ENCODE measurements around the gene SLC26A1. TPM values are rescaled to one million over a fixed set of nuclear protein-coding genes. Genes with fewer than 3 reads are reported as not detected.

The SLC26A1 gene
- total and polyA plus RNA-seq, 2 donors, result 0.14 to 0.41 TPM

DNA sequence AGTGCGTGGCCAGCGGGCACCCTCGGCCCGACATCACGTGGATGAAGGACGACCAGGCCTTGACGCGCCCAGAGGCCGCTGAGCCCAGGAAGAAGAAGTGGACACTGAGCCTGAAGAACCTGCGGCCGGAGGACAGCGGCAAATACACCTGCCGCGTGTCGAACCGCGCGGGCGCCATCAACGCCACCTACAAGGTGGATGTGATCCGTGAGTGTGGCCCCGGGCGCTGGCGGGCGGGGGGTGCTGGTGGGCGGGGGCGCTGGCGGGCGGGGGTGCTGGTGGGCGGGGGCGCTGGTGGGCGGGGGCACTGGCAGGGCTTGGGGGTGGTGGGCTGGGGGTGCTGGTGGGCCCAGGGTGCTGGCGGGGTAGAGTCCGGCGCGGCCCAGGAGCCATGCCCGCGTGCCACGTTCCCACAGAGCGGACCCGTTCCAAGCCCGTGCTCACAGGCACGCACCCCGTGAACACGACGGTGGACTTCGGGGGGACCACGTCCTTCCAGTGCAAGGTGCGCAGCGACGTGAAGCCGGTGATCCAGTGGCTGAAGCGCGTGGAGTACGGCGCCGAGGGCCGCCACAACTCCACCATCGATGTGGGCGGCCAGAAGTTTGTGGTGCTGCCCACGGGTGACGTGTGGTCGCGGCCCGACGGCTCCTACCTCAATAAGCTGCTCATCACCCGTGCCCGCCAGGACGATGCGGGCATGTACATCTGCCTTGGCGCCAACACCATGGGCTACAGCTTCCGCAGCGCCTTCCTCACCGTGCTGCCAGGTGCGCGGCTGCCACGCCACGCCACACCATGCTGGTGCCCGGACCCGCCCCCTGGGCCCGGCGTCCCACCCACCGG lies 30.9 kb upstream of the SLC26A1 start:
- Histone ChIP-seq H3K4me3 (ENCODE audit: low read length in 2 of 2) (no peak overlapping the region), H3K27me3 (ENCODE audit: control insufficient read depth in 2 of 2, insufficient read depth in 1 of 2, low read length in 1 of 2) (peaks cover 0 to 6% of the 10 kb centered on the region in 2 donors), H3K9me3 (ENCODE audit: control insufficient read depth in 2 of 2, insufficient read depth in 1 of 2, low read length in 1 of 2) (peaks cover 0 to 2% of the 10 kb centered on the region in 2 donors), H3K27ac (ENCODE audit: low read depth in 1 of 2, low read length in 1 of 2) (no peak overlapping the region), H3K4me1 (ENCODE audit: control insufficient read depth in 2 of 2, insufficient read depth in 2 of 2, low read length in 2 of 2) (peaks cover 0 to 2% of the 10 kb centered on the region in 2 donors), H3K36me3 (ENCODE audit: control insufficient read depth in 2 of 2, insufficient read depth in 2 of 2, low read length in 1 of 2) (peaks cover 0 to 13% of the 10 kb centered on the region in 2 donors)
- DNase-seq (ENCODE audit: low read depth in 6 of 9, low spot score in 9 of 9), result no peak
- WGBS, result 99% methylated on average over 83 of the region's 83 CpGs

DNA sequence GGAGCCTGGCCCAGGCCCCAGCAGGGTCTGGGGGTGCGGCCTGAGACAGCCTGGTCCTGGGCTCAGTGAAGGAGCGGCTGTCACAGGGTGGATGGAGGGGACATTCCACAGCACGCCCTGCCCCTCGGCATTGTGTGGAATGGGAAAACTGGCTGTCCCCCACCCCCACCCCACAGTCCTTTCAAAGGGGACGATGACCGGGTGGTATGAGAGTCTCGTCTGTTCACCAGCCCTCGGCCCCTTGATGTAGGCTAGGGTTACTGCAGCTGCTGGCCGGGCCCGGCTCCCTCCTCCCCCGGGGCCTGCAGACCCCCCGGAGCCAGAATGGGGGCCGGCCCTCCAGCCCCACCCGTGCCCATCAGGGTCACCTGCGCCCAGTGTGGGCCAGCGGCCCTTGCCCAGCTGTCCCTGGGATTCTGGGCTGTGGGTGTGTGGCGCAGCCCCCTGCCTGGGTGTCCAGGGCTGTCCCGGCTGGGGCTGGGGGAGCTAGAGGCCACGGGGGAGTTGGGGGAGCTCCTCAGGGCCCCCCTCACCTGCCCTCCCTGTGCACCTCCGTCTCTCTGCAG lies 30.0 kb upstream of the SLC26A1 start:
- no peak overlapping the region for H3K27ac ChIP-seq (ENCODE audit: low read depth in 1 of 2, low read length in 1 of 2)
- H3K4me3 ChIP-seq (ENCODE audit: low read length in 2 of 2), result no peak overlapping the region
- DNase-seq (ENCODE audit: low read depth in 6 of 9, low spot score in 9 of 9), result no peak
- peaks cover 0 to 2% of the 10 kb centered on the region in 2 donors for H3K4me1 ChIP-seq (ENCODE audit: control insufficient read depth in 2 of 2, insufficient read depth in 2 of 2, low read length in 2 of 2)
- WGBS, result 97% methylated on average over 20 of the region's 20 CpGs
- H3K27me3 ChIP-seq (ENCODE audit: control insufficient read depth in 2 of 2, insufficient read depth in 1 of 2, low read length in 1 of 2), result peaks cover 0 to 2% of the 10 kb centered on the region in 2 donors
- H3K36me3 ChIP-seq (ENCODE audit: control insufficient read depth in 2 of 2, insufficient read depth in 2 of 2, low read length in 1 of 2), result peaks cover 0 to 13% of the 10 kb centered on the region in 2 donors
- peaks cover 0 to 2% of the 10 kb centered on the region in 2 donors for H3K9me3 ChIP-seq (ENCODE audit: control insufficient read depth in 2 of 2, insufficient read depth in 1 of 2, low read length in 1 of 2)

DNA sequence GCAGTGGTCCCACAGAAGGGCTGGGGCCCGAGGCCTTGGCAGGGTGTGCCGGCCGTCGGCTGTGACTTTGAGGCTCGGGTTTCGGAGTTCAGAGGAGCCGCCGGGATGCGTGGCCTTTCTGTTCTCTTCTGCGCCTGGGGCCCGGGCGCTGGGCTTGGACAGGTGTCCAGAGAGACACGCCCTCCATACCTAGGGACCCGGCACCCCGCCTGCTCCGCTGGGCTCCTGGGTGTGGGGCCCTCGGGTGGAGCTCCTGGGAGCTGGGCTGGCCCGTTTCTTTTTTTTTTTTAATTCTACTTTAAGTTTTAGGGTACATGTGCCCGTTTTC lies 29.5 kb upstream of the SLC26A1 start:
- DNase-seq (ENCODE audit: low read depth in 6 of 9, low spot score in 9 of 9), result no peak
- Histone ChIP-seq H3K4me3 (ENCODE audit: low read length in 2 of 2) (no peak overlapping the region), H3K36me3 (ENCODE audit: control insufficient read depth in 2 of 2, insufficient read depth in 2 of 2, low read length in 1 of 2) (peaks cover 0 to 13% of the 10 kb centered on the region in 2 donors), H3K27ac (ENCODE audit: low read depth in 1 of 2, low read length in 1 of 2) (no peak overlapping the region), H3K4me1 (ENCODE audit: control insufficient read depth in 2 of 2, insufficient read depth in 2 of 2, low read length in 2 of 2) (peaks cover 0 to 2% of the 10 kb centered on the region in 2 donors), H3K9me3 (ENCODE audit: control insufficient read depth in 2 of 2, insufficient read depth in 1 of 2, low read length in 1 of 2) (peaks cover 0 to 2% of the 10 kb centered on the region in 2 donors), H3K27me3 (ENCODE audit: control insufficient read depth in 2 of 2, insufficient read depth in 1 of 2, low read length in 1 of 2) (peaks cover 0 to under 1% of the 10 kb centered on the region in 2 donors)
- WGBS, result 95% methylated on average over 19 of the region's 19 CpGs

GRCh38 chr4:1022051-1022738 lies 29.0 kb upstream of the SLC26A1 start:
- Histone ChIP-seq H3K36me3 (ENCODE audit: control insufficient read depth in 2 of 2, insufficient read depth in 2 of 2, low read length in 1 of 2) (peaks cover 0 to 13% of the 10 kb centered on the region in 2 donors), H3K27ac (ENCODE audit: low read depth in 1 of 2, low read length in 1 of 2) (no peak overlapping the region), H3K4me1 (ENCODE audit: control insufficient read depth in 2 of 2, insufficient read depth in 2 of 2, low read length in 2 of 2) (peaks cover 0 to 2% of the 10 kb centered on the region in 2 donors), H3K27me3 (ENCODE audit: control insufficient read depth in 2 of 2, insufficient read depth in 1 of 2, low read length in 1 of 2) (no peaks in the 10 kb centered on the region), H3K4me3 (ENCODE audit: low read length in 2 of 2) (no peak overlapping the region), H3K9me3 (ENCODE audit: control insufficient read depth in 2 of 2, insufficient read depth in 1 of 2, low read length in 1 of 2) (peaks cover 0 to 2% of the 10 kb centered on the region in 2 donors)
- DNase-seq (ENCODE audit: low read depth in 6 of 9, low spot score in 9 of 9), result no peak
- 97% methylated on average over 46 of the region's 46 CpGs for WGBS

DNA sequence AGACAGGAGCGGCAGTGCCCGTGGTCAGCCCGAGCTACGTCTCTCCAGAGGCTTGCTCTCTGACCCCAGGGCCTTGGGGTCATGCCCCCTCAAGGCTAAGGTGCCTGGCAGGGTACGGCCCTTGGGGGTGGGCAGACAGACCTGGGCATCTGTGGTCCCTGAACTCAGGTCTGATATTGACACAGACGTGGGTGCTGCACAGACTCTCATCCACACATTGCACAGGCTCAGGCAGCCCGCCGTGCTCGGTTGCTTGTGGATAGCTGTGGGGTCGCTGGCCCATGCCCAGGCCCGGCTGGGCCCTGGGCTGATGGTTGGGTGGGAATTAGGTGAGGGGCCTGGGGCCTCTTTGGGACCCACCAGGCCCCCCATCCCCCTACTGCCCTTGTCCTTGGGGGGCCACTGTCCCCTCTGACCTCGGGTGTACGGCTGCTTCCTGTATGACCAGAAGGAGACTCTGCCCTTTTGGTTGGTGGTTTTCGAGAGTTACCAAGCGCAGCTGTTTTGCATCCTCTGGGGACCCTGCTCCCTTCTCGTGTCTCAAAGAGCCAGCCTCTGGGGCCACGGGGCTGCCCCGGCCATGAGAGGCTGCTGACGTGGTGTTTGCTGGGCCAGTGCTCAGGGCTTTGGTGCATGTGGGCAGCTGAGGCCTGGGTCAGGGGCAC lies 28.3 kb upstream of the SLC26A1 start:
- DNase-seq (ENCODE audit: low read depth in 6 of 9, low spot score in 9 of 9), result no peak
- peaks cover 0 to 13% of the 10 kb centered on the region in 2 donors for H3K36me3 ChIP-seq (ENCODE audit: control insufficient read depth in 2 of 2, insufficient read depth in 2 of 2, low read length in 1 of 2)
- H3K9me3 ChIP-seq (ENCODE audit: control insufficient read depth in 2 of 2, insufficient read depth in 1 of 2, low read length in 1 of 2), result peaks cover 0 to 2% of the 10 kb centered on the region in 2 donors
- no peaks in the 10 kb centered on the region for H3K27me3 ChIP-seq (ENCODE audit: control insufficient read depth in 2 of 2, insufficient read depth in 1 of 2, low read length in 1 of 2)
- no peak overlapping the region for H3K4me3 ChIP-seq (ENCODE audit: low read length in 2 of 2)
- 93% methylated on average over 19 of the region's 19 CpGs for WGBS
- no peak overlapping the region for H3K27ac ChIP-seq (ENCODE audit: low read depth in 1 of 2, low read length in 1 of 2)
- H3K4me1 ChIP-seq (ENCODE audit: control insufficient read depth in 2 of 2, insufficient read depth in 2 of 2, low read length in 2 of 2), result peaks cover 0 to 2% of the 10 kb centered on the region in 2 donors

DNA sequence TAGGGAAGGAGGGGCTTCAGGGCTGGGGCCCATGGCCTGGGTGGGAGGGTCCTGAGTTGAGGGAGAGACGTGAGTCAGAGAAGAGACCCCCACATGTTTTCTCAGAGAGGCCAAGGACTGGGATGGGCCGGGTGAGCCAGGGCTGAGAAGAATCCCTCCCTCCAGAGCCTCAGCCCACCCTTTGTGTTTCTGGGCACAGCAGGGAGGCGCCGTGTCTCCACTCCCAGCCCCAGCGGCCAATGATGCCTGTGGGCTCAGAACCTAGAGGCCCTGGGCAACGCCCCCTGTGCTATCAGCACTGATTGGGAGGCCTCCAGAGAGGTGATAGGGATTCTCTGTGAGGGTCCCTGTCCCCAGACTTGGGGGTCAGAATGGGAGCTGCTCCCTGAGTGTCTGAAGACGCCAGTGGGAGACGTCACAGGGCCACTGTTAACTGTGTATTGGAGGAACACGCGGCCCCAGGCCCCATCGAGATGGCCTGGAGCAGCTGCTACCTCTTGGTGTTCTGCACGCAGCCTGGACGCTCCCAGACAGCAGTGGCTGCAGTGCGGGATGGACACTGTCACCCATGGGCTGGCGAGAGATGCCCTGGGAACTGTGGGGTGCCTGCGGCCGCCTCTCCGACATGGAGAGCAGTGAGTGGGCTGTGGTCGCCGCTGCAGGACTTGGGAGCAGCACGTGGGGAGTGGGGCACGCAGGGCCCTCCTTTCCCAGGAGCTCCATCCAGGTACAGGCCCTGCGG lies 26.7 kb upstream of the SLC26A1 start:
- peaks cover 0 to under 1% of the 10 kb centered on the region in 2 donors for H3K36me3 ChIP-seq (ENCODE audit: control insufficient read depth in 2 of 2, insufficient read depth in 2 of 2, low read length in 1 of 2)
- no peaks in the 10 kb centered on the region for H3K4me1 ChIP-seq (ENCODE audit: control insufficient read depth in 2 of 2, insufficient read depth in 2 of 2, low read length in 2 of 2)
- WGBS, result 84% methylated on average over 23 of the region's 23 CpGs
- no peak overlapping the region for H3K4me3 ChIP-seq (ENCODE audit: low read length in 2 of 2)
- H3K9me3 ChIP-seq (ENCODE audit: control insufficient read depth in 2 of 2, insufficient read depth in 1 of 2, low read length in 1 of 2), result no peaks in the 10 kb centered on the region
- H3K27me3 ChIP-seq (ENCODE audit: control insufficient read depth in 2 of 2, insufficient read depth in 1 of 2, low read length in 1 of 2), result peaks cover 0 to 8% of the 10 kb centered on the region in 2 donors
- DNase-seq (ENCODE audit: low read depth in 6 of 9, low spot score in 9 of 9), result no peak
- H3K27ac ChIP-seq (ENCODE audit: low read depth in 1 of 2, low read length in 1 of 2), result no peak overlapping the region

GRCh38 chr4:1019320-1019719 lies 26.1 kb upstream of the SLC26A1 start:
- no peaks in the 10 kb centered on the region for H3K36me3 ChIP-seq (ENCODE audit: control insufficient read depth in 2 of 2, insufficient read depth in 2 of 2, low read length in 1 of 2)
- H3K27me3 ChIP-seq (ENCODE audit: control insufficient read depth in 2 of 2, insufficient read depth in 1 of 2, low read length in 1 of 2), result peaks cover 0 to 14% of the 10 kb centered on the region in 2 donors
- no peaks in the 10 kb centered on the region for H3K9me3 ChIP-seq (ENCODE audit: control insufficient read depth in 2 of 2, insufficient read depth in 1 of 2, low read length in 1 of 2)
- no peak for DNase-seq (ENCODE audit: low read depth in 6 of 9, low spot score in 9 of 9)
- H3K4me3 ChIP-seq (ENCODE audit: low read length in 2 of 2), result no peak overlapping the region
- H3K4me1 ChIP-seq (ENCODE audit: control insufficient read depth in 2 of 2, insufficient read depth in 2 of 2, low read length in 2 of 2), result no peaks in the 10 kb centered on the region
- WGBS, result 83% methylated on average over 9 of the region's 9 CpGs
- no peak overlapping the region for H3K27ac ChIP-seq (ENCODE audit: low read depth in 1 of 2, low read length in 1 of 2)

GRCh38 chr4:1018147-1019020 lies 25.2 kb upstream of the SLC26A1 start:
- DNase-seq (ENCODE audit: low read depth in 6 of 9, low spot score in 9 of 9), result no peak
- H3K27ac ChIP-seq (ENCODE audit: low read depth in 1 of 2, low read length in 1 of 2), result no peak overlapping the region
- WGBS, result 96% methylated on average over 29 of the region's 29 CpGs

More at GRCh38 chr4:1018147-1019020, 25.2 kb upstream of the SLC26A1 start:
- Histone ChIP-seq H3K9me3 (ENCODE audit: control insufficient read depth in 2 of 2, insufficient read depth in 1 of 2, low read length in 1 of 2) (no peaks in the 10 kb centered on the region), H3K4me3 (ENCODE audit: low read length in 2 of 2) (no peak overlapping the region), H3K27me3 (ENCODE audit: control insufficient read depth in 2 of 2, insufficient read depth in 1 of 2, low read length in 1 of 2) (peaks cover 0 to 21% of the 10 kb centered on the region in 2 donors), H3K36me3 (ENCODE audit: control insufficient read depth in 2 of 2, insufficient read depth in 2 of 2, low read length in 1 of 2) (no peaks in the 10 kb centered on the region), H3K4me1 (ENCODE audit: control insufficient read depth in 2 of 2, insufficient read depth in 2 of 2, low read length in 2 of 2) (no peaks in the 10 kb centered on the region)
